AG09309 (cell line): ENCODE measurements around the gene PCED1B.

Experiments used
- DNase-seq: peaks from one replicate; pipeline ENCODE4 v3.0.0-alpha.2; 2010; ENCODE audit warnings: low read depth
- H3K4me3 ChIP-seq: 2 replicates; pipeline ENCODE4 v1.5.1; 2011; ENCODE audit warnings: mild to moderate bottlenecking, low read depth, low read length, moderate library complexity; ENCODE audit not compliant: control insufficient read depth
- CTCF ChIP-seq: IDR thresholded peaks from 2 replicates; pipeline ENCODE4 v1.5.1; 2011; ENCODE audit warnings: mild to moderate bottlenecking, low read depth, low read length, inconsistent platforms; ENCODE audit not compliant: insufficient read depth, control insufficient read depth; ENCODE audit errors: missing control alignments

PCED1B gene

GRCh38 chr12:47247418-47247817, 168.0 kb downstream of the PCED1B start:
- TF ChIP-seq CTCF = no peak
- no peak for DNase-seq
- H3K4me3 ChIP-seq = no peak overlapping the region

DNA sequence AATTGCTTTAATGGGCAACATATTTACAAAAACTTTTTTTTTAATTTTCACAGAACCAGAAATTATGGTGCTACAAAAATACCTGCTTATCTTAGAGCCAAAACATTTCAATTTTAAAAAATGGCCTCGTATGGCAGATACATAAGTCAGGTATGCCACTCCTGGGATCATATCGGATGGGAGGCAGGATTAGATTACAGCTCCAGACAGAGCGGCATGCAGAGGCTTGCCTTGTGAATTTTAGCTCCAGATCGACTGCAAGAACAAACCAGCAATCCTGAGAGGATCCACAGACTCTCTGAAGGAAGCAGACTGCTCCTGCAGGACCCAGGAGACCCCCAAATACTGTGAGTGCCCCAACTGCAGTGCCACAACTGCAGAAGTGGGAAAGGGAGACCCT, 169.7 kb downstream of the PCED1B start:
- DNase-seq = no peak
- no peak for TF ChIP-seq CTCF
- H3K4me3 ChIP-seq = no peak overlapping the region

DNA sequence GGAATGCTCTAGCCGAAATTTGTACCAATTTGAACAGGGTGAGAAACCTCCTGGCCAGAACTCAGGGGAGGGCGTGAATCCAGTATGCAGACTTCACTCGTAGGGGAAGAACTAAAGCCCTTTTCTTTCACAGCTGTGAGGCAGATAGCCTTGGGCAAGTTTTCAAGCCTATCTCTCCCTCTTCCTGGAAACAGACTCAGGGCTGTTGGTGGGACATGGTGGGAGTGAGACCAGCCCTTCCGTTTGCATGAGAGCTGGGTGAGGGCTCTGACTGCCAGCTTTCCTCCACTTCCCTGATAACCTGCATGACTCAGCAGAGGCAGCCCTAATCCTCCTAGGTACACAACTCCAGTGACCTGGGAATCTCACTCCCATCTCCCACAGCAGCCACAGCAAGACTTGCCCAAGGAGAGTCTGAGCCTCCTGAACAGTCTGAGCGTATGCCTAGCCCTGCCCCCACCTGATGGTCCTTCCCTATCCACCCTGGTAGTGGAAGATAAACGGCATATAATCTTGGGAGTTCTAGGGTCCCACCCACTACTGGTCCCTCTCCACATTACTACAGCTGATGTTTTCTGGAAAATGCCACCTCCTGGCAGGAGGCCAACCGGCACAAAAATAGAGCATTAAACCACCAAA, 170.4 kb downstream of the PCED1B start:
- TF ChIP-seq CTCF = no peak
- DNase-seq = no peak
- H3K4me3 ChIP-seq = no peak overlapping the region

DNA sequence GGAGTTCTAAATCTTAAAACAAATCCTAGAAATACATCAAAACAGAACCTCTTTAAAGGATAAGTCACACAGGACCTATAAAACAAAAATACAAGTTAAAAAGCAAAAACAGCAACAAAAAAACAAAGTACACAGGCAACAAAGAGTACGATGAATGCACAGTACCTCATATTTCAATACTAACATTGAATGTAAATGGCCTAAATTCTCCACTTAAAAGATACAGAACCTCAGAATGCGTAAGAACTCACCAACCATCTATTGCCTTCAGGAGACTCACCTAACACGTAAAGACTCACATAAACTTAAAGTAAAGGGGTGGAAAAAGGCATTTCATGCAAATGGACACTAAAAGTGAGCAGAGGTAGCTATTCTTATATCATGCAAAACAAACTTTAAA, 172.5 kb downstream of the PCED1B start:
- no peak overlapping the region for H3K4me3 ChIP-seq

GRCh38 chr12:47264951-47265350, 185.5 kb downstream of the PCED1B start:
- no peak for DNase-seq
- no peak overlapping the region for H3K4me3 ChIP-seq
- TF ChIP-seq CTCF = no peak

More for the DNA sequence above, 172.5 kb downstream of the PCED1B start:
- TF ChIP-seq CTCF = no peak
- no peak for DNase-seq

DNA sequence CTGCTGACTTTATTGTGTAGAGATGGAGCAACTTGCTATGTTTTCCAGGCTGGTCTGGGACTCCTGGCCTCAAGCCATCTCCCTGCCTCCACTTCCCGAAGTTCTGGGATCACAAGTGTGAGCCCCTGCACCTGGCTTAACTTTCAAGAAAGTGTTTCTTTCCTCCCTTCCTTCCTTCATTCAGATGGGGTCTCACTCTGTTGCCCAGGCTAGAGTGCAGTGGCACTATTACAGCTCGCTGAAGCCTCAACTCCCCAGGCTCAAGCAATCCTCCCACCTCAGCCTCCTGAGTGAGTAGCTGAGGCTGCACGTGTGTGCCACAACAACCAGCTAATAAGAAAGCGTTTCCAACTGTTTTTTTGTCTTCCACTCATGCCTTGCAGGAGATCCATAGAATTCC, 186.0 kb downstream of the PCED1B start:
- DNase-seq = no peak
- no peak overlapping the region for H3K4me3 ChIP-seq
- TF ChIP-seq CTCF = no peak

DNA sequence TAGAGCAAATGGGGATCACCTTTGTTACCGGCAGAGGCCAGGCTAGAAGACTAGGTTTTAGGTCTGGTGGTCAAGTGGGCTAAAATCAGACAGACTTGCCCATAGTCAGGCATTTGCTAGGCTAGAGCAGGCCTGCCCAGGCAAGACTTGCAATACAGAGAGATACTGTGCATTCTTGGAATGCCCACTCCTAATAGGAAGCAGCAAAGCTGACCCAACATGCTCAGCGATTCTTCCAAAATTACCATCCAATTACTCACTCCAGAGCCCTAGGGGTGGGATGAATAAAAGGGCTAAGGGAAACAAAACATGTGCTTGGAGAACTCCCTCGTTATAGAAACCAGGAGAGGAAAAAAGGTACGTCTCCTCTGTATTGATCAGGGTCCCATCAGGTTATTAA, 188.2 kb downstream of the PCED1B start:
- no peak for TF ChIP-seq CTCF
- H3K4me3 ChIP-seq = no peak overlapping the region
- no peak for DNase-seq
